Renal cortex interstitium (tissue), 11 donors: Measurements from ENCODE around the gene GRM1. TPM values are rescaled to one million over a fixed set of nuclear protein-coding genes. Genes with fewer than 3 reads are reported as not detected.
"Not testable (repeated sequence)": the region's sequence is repeated elsewhere in the genome, so short reads cannot be mapped to it uniquely, and the experiment has no call there.

Experiments used
- DNase-seq, 11 donors: peaks; one replicate each; pipeline ENCODE4 v3.0.0-alpha.2; 2013; ENCODE audit warnings: low read depth in 9 of 11, low spot score in 4 of 11; ENCODE audit errors: extremely low read depth in 1 of 11
- polyA plus RNA-seq, 3 donors: library from polyadenylated mRNA; unstranded; fragments of 120-200 nt; gene quantifications; one replicate each; pipeline ENCODE4 v1.2.1, GENCODE V29; 2013; ENCODE audit not compliant: insufficient read length in 3 of 3

The GRM1 gene
- polyA plus RNA-seq, 3 donors: 0.11 to 0.14 (median 0.11) TPM

DNA sequence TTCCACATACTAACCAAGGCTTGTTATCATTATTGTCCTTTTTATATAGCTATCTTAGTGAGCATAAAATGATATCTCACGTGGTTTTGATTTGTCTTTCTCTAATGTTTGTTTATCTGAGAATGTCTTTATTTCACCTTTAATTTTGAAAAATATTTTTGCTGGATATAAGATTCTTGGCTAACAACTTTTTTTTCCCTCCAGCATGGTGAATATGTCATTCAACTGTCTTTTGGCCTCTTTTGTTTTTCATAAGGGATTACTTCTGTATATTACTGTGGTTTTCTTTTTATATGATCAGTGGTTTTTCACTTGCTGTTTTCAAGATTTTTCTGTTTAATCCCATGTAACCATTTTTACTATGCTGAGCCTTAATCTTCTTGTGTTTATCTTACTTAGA lies 141.0 kb downstream of the GRM1 start:
- DNase-seq: no peak

DNA sequence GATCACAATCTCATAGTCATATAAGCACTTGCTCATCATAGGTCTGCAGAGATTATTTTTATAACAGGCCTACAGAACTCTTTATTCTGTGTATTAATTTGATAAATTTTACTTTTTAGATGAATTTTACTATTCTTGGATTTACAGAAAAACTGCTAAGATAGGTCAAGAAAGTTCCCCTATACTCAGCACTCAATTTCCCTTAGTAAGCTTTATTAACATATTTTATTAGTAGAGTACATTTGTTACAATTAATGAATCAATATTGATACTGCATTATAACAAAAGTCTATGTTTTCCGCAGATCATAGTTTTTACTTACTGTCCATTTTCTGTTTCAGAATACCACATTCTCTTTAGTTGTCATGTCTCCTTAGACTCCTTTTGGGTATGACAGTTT lies 148.9 kb downstream of the GRM1 start:
- no peak for DNase-seq

DNA sequence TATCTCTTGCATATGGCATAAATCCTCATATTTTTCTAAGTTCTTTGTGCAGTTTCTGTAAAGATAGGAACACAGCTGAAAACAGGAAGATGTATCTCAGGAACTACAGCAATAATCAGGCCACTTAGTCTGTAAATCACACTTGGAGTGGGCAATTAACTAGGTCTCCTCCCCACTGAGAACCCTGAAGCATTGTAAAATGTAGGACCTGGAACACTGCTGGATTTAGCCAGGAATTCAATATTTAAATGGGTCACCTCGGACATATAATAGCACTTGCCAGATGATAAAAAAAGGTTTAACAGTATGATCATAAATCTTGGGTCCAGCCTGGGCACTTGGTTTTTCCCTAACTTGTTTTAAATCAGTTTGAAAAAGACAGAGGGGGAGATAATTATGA lies 155.0 kb downstream of the GRM1 start:
- no peak for DNase-seq

DNA sequence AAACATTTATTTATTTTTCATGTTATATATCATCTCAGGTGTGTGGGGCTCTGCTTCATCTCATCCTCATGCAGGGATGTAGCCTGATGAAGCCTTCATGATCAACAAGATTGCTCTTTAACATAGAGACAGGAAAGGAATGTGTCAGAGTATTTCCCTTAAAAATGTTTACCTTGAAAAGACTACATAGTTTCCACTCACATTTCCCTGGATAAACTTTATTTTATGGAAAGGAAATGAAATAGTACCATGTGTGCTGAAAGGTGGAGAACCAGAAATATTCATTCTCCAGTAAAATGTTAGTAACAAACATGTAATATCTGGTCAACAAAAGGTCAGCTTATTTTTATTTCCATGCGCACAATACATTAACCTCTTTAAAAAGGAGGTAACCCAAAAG lies 155.8 kb downstream of the GRM1 start:
- DNase-seq: no peak

DNA sequence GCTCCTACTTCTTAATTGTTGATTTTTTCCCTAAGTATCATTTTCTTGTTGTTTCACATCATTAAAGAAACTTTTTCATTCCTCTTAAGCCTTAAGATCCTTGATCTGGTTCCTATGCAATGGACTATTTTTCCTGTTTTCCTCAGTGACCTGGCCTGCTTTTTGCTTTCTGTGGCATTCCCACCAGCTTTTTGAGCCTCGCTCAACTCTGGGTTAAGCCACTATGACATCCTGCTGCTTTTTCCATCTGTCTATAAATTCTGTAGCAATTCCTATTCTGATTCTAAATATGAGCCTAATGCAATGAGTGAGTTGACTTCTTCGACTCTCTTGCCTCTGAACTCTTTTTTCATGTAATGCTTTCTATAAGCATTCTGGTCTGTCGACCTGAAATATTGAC lies 160.3 kb downstream of the GRM1 start:
- no peak for DNase-seq

DNA sequence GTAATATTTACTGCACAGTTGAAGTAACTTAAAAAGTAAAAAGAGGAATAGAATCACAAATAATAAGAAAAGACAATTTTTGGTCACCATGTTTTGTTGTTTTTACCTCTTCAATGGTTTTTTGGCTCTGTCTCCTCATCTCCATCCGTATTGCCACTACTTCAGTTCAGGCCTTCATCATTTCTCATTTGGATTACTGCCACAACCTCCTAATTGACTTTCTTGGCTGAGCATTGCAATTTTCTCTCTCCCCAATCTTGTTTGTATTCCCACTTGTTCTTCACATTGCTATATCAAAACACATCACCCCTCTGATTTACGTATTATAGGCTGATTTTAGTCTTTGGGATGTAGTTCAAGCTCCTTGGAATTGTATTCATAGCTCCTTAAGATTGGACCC lies 161.7 kb downstream of the GRM1 start:
- DNase-seq: no peak

DNA sequence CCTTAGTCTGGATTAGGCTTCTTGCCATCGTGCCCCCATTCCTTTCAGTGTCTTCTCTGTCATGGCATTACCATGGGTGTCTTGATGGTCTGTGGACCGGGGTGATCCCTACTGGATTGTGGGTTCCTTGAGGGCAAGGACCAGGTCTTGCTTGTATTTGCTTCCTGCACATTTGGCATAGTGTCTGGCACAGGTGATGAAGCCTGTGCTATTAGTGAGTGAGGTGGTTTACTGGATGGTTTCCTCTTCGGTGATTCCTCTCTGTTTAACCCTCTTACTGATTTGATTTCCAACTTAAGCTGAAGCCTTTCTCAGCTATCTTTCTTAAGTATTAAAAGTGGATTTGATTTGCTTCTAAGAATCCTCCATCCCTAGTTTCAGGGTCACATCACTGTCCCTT lies 162.3 kb downstream of the GRM1 start:
- no peak for DNase-seq

DNA sequence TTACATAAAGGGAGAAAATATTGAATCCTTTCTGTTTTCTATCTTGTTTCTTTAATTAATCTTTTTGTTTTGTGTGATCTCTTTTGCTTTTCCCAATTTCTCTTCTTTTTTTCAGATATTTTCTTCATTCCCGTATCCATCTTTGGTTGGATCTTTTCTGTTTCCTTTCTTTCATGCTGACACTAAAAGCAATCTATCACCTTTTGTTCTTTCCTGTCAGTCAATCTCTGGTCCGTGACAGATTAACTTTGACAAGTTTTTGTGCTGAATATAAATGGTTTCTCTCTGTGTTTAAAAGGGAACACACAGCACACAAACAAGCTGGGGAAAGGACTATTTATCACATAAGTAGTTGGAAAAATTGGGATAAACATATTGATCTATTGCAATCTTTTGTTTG lies 162.8 kb downstream of the GRM1 start:
- DNase-seq: no peak

DNA sequence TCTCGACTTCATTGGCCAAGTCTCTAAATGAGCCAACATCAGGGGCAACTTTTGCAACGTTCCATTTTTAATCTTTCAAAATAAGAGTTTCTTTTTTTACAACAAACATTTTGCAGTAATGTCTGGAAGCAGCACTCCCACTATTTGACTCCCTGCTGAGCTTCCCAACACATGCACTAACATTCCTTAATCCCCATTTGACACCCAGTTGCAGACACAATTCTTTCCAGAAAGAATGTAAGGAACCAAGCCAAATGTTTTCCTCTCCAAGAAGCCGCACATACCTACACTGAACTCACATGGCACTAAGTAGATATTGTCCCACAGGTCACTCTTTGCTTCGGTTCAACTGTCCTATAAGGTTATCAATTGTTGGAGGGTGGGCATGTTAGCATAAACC lies 165.6 kb downstream of the GRM1 start:
- no peak for DNase-seq

DNA sequence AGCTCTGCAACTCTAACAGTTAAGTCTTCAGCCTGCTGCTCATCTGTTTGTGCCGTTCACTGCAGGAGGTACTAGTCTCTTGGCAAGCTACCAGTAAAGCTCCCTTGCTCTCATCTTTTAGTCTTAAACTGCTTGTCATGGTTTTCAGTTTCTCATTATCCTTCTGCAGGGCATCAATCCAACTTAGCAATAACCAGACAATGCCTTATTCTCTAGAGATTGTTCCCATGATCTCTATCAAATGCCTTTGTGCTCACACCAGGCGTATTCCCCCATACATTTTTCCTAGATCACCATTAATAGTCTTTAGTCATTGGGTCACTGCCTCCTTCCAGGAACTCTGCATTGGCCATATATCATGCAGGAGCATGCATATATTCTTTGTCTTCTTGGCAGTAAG lies 171.3 kb downstream of the GRM1 start:
- no peak for DNase-seq

DNA sequence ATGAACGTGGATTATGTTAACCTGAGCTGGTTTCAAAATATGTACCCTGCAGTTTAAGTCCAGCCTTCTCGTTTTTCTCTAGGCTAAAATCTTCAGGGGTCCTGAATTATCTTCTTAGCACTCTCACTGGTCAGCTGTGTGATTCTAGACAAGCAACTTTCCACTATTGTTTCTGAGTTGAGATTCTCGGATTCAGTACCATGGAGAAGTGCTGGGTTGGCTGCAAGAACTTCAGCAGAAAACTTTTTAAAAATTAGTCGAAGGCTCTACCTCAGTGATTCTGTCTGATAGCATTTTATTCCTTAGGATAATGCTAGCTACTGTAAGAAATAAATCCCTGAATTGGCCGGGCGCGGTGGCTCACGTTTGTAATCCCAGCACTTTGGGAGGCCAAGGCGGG lies 173.7 kb downstream of the GRM1 start:
- DNase-seq: no peak

DNA sequence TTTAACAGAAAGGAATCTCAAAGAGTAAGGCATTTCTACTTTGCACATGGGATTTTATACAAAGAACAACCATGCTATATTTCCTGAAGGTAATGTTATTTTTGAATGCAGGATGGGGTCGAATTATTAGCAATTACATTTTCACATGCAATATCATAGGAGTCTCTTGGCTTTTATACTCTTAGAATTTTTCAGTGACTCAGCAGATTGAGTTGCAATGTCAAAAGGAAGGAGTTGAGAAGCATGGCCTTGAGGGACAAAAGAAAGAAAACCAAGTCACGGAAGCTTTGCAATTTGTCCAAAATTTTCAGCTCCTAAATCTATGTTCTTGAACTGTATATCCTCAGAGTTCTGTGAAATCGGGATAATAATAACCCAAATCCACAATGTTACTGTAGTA lies 181.1 kb downstream of the GRM1 start:
- no peak for DNase-seq

DNA sequence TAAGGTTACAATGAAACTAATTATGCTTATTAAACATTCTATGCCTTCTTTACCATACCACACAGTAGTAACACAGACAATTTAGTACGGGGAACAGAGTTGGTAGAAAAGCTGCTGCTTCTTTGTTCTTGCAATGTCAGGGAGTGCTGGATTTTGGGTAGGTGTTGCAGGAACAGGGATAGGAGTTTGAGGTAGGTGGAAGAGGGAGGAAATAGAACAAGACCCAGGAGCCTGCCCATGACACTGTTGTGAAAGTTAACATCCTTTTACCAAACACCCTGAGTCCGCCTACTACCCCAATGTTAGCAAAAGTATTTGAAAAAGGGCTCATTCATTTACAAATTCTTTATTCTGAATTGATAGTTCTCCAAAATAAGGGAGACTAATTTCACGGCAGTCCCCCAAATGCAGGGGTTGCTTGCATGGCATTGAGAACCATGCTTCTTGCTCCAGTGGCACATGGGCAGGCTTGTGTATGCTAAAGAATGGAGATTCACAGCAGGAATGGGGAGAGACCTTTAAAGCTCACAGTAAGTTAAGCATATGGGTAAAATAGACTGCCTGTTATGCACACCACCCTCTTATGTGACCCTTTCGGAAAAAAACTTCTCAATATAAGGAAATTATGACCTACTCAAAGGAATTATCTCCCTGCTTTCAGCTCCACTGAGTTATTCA lies 181.7 kb downstream of the GRM1 start:
- DNase-seq: no peak

DNA sequence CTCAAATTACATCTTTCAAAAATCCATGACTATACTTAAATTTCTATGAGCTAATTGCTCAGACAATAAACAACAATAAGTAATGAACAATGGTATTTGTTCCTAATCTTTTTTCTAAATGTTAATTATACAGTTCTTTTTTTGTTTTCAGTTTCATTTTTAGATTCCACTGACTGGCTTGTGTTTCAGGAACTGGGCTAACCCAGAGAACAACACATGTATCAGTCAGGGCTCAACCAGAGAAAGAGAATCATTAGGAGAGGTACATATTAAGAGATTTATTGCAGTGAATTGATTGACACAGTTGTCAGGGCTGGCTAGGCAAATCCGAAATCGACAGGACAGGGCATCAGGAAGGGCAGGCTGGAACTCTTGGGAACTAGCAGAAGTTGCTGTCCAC lies 182.8 kb downstream of the GRM1 start:
- no peak for DNase-seq

DNA sequence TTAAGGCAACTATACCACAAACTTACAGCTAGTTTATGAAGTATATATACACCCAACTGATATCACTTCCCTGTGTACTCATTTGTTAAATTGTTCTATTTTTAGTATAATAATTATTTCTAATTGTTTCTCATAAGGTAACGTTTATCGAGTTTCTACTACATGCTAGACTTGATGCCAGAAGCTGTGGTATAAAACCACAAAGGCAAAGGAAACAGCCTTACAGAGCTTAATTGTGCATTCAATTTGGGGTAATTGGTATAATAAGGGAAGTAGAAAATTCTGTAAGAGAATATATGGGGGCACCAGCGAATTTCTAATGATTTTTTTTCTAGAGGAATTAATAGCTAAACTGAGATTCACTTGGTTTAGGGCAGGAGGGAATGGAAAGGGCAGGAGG lies 183.9 kb downstream of the GRM1 start:
- DNase-seq: no peak

DNA sequence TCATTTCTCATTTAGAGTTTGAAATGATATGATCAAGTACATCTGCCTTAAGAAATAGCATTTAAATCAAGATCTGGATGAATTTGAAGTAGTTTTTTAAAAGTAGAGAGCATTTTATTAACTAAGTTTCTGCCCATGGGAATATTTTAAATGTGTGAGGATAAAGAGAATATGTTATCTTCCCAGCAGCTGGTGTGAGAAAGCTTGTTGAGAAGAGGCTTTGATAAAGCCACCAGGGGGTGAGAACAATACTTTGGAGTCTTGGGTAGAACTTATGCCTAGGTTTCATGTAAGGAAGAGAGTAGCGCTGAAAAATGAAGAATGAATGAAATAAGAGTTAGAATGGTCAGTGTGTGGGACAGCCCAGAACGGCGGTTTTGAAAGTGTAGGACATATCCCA lies 190.2 kb downstream of the GRM1 start:
- no peak for DNase-seq

DNA sequence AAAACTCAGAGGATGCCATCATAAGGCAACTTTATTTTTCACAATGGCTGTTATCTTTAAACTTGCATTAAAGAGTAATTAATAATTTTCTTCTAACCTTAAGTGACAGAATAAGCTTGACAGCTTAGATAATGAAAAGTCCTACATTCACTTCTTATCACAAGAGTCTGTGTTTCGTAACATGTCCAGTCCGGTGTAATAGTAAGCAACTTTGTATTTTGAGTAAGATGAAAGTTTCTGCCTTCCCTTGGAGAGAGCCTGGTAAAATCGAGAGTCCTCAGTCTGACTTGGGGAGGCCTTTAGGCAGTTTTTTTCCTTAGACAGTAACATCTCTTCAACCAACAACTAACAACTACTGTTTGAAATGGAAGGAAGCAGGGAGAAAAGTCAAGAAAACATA lies 195.6 kb downstream of the GRM1 start:
- DNase-seq: no peak

DNA sequence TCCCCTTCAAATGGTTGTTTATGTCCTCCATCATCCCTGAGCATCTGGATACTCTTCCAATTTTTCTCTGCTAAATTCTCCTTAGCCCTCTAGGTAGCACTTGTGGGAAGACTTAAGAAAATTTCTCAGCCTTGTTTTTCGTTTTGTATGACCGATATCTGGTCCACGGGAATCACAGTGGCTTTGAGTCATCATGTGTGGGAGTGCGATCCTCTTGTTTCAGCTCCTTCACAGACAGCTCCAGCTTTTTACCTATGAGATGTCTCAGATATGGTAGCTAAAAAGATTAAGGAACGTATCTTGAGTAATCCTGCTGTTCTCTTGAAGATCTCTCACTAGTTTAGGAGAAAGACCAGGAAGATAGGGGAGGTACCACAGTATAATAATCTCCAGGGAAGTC lies 196.1 kb downstream of the GRM1 start:
- DNase-seq: no peak

DNA sequence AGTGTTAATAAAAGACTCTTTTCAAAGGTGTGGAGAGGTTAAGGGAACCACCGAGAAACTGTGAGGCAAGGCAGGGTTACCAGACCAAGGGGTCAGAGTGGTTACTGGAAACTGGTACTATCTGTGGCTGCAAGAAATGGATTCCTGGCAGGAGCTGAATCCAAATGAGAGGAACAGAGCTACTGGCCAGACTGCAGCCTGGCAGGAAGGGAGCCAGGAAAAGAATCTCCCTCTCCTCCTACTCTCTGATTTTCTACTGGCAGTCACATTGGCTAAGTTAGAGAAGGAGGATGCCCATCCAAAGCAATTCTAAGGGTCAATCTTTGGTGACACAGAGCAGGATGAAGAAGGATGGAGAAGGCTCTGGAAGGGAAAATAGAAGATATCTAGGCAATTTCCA lies 211.5 kb downstream of the GRM1 start:
- DNase-seq: no peak

DNA sequence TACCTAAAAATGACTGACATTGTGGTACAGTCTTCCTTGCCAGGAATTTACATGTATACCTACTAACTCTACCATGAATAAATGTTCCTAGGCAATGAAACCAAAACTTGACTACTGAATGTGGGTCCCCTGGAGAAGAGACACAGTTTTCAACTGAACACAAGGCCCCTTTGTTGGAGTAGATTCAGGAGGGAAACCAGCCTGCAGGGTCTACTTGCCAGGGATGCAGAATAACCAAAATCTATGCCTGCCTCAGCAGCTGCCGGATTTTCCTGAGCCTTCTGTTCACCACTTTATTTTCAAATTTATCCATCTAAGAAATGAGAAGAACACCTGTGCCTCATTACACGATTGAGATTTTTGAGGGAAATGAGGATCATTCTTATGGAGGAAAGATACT lies 211.9 kb downstream of the GRM1 start:
- no peak for DNase-seq

DNA sequence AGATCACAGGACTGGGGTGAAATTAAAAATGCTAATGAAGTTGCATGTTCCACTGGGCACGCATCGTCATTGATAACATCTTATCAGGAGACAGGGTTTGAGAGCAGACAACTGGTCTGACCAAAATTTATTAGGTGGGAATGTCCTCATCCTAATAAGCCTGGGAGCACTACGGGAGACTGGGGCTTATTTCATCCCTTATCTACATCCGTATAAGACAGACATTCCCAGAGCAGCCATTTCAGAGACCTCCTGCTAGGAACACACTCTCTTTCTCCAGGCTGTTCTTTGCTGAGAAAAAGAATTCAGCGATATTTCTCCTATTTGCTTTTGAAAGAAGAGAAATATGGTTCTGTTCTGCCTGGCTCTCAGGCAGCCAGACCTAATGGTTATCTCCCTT lies 214.8 kb downstream of the GRM1 start:
- DNase-seq: not testable (repeated sequence)

DNA sequence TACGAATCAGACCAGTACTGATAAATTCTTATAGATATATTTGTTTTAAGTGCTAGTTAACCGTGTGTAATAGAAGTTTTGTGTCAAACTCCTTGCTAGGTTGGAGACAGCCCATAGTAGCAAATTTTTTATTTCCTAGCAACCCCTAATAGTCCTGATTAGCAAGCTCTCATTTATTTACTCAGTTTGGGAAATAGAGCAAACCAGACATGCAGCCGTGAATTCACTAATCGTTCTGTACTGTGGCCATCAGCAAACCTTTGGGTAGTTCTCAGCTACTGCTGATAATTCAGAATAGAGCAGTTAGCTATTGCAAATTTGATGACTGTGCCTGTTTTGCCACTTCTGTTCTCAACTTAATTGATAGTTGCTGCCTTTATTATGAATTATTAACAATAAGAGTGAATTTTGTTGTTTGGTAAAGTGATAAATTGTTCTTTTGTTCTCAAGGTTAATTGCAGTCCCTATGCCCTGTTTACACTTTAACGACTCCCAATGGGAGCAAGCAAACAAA lies 215.8 kb downstream of the GRM1 start:
- no peak for DNase-seq
